Lower leg skin (tissue), 4 donors: ENCODE results near the gene CARD14. TPM values are rescaled to one million over a fixed set of nuclear protein-coding genes. Genes with fewer than 3 reads are reported as not detected.

ENCODE experiments used
- DNase-seq, 2 donors: peaks; one replicate each; pipeline ENCODE4 v3.0.0-alpha.2; 2019; ENCODE audit warnings: low spot score in 2 of 2
- H3K4me3 ChIP-seq: fragments of 200-600 bp; sonication (generic); 2 replicates; pipeline ENCODE4 v1.5.1; 2017; ENCODE audit warnings: mild to moderate bottlenecking, low read depth; ENCODE audit not compliant: poor library complexity, severe bottlenecking
- POLR2A ChIP-seq, 2 donors: fragments of 450-650 bp; IDR thresholded peaks; one replicate each; pipeline ENCODE4 v1.6.1; 2016 to 2017; ENCODE audit warnings: antibody characterized with exemption in 2 of 2, mild to moderate bottlenecking in 1 of 2, moderate library complexity in 1 of 2
- WGBS, 2 donors: methylation state at CpG; one replicate each; pipeline ENCODE4 v1.1.5; 2018; 5-methylcytosine and 5-hydroxymethylcytosine counted together
- intact Hi-C: fragments of 100-400 bp; cut with DNase I; formaldehyde crosslinking; loops from one replicate; pipeline ENCODE4 v1.15.0; 2023; ENCODE audit warnings: low total_unique reads
- total RNA-seq, 4 donors: library from RNA; depleted of rRNA; stranded (reverse); fragments of >200 nt; gene quantifications; one replicate each; pipeline ENCODE4 v1.1.0, GENCODE V29; 2016
- TF ChIP-seq, protein P1 (sequence below), 3 donors: fragments of 450-650 bp; IDR thresholded peaks; one replicate each; pipeline ENCODE4 v1.5.1; 2016; ENCODE audit warnings: antibody characterized with exemption in 3 of 3, mild to moderate bottlenecking in 3 of 3, moderate library complexity in 2 of 3

Gene CARD14
- total RNA-seq, 4 donors from 2014 or later = 52.3 to 73.2 (median 57.5) TPM

DNA sequence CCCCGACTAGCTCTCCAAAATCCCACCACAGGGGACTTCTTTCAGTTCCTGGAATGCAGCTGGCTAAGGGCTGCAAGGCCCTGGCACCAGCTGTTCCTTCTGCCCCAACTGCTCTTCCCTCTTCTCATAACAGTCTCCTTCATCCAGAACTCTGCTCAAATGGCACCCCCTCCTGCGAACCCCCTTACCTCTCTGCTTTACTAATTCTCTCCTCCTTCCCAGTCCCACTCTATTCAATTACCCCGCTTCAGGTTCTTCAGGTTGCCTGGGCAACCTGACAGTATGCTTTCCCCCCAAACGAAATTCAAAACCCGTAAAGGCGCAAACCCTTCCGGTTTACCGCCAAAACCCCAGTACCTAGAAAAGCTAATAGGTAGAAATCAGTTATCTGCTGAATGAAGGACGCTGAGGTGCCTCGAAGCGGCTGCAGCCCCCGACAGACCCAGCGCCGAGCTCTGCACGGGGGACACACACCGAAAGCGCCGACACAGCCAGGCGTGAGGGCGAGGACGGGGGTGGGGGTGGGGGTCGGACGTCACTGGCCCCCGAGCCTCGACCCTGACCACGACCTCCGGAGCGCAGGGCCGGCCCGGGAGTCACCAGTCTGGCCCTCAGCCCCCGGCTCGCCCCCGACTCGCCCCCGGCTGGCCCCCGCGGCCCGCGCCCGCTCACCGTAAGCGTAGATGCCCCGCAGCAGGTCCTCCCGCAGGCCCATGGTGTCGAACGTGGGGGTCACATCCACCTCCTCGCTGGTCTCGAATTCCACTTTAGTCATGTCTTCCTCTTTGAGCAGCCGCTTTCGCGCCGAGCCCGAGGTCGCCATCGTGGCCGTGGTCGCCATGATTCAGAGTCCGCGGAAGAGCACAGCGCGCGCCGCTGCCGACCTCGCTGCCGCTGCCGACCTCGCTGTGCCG, 23.5 kb upstream of the CARD14 start:
- intact Hi-C loops = no loop called here
- no peak for TF ChIP-seq POLR2A (IDR thresholded peaks at IDR 0.05)
- TF ChIP-seq, protein P1, sequence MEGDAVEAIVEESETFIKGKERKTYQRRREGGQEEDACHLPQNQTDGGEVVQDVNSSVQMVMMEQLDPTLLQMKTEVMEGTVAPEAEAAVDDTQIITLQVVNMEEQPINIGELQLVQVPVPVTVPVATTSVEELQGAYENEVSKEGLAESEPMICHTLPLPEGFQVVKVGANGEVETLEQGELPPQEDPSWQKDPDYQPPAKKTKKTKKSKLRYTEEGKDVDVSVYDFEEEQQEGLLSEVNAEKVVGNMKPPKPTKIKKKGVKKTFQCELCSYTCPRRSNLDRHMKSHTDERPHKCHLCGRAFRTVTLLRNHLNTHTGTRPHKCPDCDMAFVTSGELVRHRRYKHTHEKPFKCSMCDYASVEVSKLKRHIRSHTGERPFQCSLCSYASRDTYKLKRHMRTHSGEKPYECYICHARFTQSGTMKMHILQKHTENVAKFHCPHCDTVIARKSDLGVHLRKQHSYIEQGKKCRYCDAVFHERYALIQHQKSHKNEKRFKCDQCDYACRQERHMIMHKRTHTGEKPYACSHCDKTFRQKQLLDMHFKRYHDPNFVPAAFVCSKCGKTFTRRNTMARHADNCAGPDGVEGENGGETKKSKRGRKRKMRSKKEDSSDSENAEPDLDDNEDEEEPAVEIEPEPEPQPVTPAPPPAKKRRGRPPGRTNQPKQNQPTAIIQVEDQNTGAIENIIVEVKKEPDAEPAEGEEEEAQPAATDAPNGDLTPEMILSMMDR (IDR thresholded peaks at IDR 0.05) = no peak
- peak in 1 of 2 donors; percentile 90 for DNase-seq
- H3K4me3 ChIP-seq = peak overlapping the region; percentile 94
- 0% methylated on average over 43 to 59 of the region's 69 CpGs for WGBS, 2 donors

DNA sequence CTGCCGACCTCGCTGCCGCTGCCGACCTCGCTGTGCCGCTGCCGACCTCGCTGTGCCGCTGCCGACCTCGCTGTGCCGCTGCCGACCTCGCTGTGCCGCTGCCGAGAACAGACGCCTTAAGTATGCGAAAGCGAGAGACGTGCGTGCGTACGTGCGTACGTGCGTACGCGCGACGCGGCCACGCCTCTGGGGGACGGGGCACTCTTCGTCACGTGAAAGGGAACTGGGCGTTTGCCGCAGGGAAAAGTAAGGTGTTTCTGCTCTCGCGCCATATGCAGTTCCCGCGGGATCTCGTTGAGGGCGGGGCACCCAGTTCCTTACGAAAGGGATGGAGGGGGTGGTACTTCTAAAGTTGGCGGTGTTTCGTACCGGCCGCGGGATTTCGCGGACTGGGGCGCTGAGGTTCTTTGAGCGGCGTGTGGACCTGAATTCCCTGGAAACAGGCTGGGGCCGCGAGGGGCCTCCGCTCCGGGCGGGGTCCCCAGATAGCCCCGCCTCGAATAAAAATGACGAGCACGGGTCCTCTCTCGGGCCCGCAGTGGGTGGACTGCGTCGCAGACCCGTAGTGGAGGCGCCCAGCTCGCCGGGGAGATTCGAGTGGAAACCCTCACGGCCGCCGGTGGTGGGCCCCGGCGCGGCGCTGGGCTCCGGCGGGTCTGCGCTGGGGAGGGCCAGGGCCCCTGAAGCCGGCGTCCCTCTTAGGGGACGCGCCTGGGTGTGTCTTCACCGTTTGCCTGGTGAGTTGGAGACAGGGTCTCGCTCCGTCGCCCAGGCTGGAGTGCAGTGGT, 22.6 kb upstream of the CARD14 start, which contains the start of gene EIF4A3:
Gene EIF4A3, minus strand, starts transcription at position 94 of the 788 bp plus-strand sequence. CDS start 167 bp downstream, outside the sequence.
- H3K4me3 ChIP-seq = peak within 1 kb of the TSS; percentile 96
- TF ChIP-seq, protein P1 (IDR thresholded peaks at IDR 0.05) = no peak
- TF ChIP-seq POLR2A (IDR thresholded peaks at IDR 0.05) = no peak
- intact Hi-C loops = no loop called here
- DNase-seq = peak; percentile 99 to 100
- 1% methylated on average over 40 to 89 of the region's 90 CpGs for WGBS, 2 donors

DNA sequence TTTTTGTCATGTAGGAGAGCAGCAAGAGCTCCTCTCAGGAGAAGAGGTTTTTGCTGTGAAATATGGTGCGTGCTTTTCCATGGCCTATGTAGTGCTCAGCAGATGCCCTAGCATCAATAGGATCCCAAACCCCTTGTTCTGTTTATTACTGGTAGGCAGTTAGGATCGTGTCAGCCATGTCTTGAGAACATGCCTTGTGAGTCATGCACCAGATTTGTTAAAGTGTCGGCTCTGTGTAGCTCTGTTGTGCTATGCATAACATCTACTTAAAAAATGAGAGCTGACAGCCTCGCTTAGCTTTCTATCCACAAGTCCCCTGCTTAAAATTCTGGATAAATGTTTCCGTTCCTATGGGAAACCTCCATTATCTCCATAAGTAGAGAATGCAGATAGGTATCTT, 18.5 kb upstream of the CARD14 start:
- TF ChIP-seq POLR2A (IDR thresholded peaks at IDR 0.05) = no peak
- TF ChIP-seq, protein P1 (IDR thresholded peaks at IDR 0.05) = no peak
- 67 to 69% methylated on average over 5 of the region's 5 CpGs for WGBS, 2 donors
- H3K4me3 ChIP-seq = no peak overlapping the region
- no peak for DNase-seq
- intact Hi-C loops = no loop called here

DNA sequence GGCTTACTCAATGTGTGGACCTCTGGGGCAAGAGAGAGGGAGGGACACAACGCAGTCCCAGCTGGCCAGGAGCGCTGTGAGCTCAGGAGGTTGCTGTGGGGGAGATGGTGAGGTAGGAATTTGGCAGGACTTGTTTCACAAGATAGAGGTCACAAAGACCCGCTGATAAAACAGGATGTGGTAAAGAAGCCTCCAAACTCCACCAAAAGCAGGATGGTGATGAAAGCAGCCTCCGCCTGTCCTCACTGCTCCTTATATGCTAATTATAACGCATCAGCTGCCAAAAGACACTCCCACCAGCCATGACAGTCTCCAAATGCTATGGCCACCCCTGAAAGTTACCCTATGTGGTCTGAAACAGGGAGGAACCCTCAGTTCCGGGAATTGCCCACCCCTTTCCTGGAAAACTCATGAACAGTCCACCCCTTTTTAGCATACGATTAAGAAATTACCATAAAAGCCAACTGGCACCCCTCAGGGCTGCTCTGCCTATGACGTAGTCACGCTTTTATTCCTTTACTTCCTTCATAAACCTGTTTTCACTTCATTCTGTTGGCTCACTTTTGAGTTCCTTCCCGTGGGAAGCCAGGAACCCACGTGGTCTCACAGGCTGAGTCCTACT, 17.6 kb upstream of the CARD14 start:
- intact Hi-C loops = no loop called here
- no peak overlapping the region for H3K4me3 ChIP-seq
- no peak for DNase-seq
- no peak for TF ChIP-seq POLR2A (IDR thresholded peaks at IDR 0.05)
- TF ChIP-seq, protein P1 (IDR thresholded peaks at IDR 0.05) = no peak
- 49 to 66% methylated on average over 11 of the region's 11 CpGs for WGBS, 2 donors

DNA sequence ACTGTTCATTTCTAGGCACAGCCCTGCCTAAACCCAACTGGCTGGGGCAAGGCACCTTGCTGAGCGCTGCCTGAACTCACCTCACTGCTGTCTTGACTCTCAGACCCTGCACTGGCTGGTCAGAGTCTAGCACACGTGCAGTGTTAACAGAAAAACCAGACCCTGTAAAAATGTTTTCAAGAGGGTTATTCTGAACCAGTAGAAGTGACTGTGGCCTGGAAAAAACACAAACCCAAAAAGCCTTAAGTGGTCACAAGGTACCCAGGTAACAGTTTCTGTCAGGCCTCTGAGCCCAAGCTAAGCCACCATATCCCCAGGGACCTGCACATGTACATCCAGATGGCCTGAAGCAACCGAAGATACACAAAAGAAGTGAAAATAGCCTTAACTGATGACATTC, 16.8 kb upstream of the CARD14 start:
- WGBS, 2 donors = 84 to 91% methylated on average over 3 of the region's 3 CpGs
- no peak overlapping the region for H3K4me3 ChIP-seq
- intact Hi-C loops = no loop called here
- TF ChIP-seq POLR2A (IDR thresholded peaks at IDR 0.05) = no peak
- TF ChIP-seq, protein P1 (IDR thresholded peaks at IDR 0.05) = no peak
- DNase-seq = no peak
